ENCODE results near the gene KCNQ2. TPM values are rescaled to one million over a fixed set of nuclear protein-coding genes. Genes with fewer than 3 reads are reported as not detected.

The KCNQ2 gene
- total RNA-seq, 4 donors from 2014 or later, result not detected

DNA sequence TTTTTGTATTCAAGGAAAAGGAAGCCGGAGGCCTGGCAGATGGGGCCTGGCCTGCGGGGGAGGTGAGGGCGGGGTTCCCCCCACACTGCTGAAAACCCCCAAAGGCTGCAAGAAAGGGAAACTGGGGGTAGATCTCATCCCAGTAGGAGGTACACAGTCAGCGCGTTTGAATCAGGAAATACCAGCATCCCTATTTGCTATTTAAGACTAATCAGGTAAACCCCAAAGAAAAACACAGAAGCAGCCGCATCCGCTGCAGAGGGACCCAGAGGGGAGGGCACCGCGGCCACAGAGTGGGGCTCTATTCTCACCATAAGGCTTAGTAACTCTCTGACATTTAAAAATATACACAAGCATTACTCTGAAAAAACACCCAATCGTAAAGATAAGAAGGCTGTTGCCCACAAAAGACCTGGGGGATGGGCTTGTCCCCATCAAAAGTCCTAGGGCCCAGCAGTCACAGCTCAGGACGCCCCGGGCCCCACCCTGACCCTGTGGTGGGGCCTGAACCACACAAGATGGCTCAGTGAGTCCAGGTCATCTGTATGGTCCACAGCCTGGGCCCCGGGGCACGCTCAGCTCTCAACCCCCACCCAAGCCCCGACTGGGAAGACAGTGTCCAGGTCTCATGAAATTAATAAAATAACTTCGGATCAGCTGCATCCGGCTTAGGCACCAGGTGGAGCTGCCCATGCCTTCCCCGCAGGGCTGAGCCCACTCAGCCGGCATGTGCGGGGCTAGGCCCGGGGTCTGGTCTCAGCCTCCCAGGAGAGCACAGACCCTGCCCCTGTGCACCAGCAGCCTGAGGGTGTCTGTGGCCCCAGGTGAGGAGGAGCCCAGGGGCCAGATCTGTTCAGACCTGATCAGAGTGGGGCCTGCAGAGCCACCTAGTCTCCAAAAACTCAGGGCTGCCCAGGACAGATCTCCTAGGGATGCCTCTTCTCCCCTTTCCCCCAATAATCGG lies 31.0 kb downstream of the KCNQ2 start:
- TF ChIP-seq, protein P1, sequence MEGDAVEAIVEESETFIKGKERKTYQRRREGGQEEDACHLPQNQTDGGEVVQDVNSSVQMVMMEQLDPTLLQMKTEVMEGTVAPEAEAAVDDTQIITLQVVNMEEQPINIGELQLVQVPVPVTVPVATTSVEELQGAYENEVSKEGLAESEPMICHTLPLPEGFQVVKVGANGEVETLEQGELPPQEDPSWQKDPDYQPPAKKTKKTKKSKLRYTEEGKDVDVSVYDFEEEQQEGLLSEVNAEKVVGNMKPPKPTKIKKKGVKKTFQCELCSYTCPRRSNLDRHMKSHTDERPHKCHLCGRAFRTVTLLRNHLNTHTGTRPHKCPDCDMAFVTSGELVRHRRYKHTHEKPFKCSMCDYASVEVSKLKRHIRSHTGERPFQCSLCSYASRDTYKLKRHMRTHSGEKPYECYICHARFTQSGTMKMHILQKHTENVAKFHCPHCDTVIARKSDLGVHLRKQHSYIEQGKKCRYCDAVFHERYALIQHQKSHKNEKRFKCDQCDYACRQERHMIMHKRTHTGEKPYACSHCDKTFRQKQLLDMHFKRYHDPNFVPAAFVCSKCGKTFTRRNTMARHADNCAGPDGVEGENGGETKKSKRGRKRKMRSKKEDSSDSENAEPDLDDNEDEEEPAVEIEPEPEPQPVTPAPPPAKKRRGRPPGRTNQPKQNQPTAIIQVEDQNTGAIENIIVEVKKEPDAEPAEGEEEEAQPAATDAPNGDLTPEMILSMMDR (IDR thresholded peaks at IDR 0.05; ENCODE audit: low read depth), result no peak

DNA sequence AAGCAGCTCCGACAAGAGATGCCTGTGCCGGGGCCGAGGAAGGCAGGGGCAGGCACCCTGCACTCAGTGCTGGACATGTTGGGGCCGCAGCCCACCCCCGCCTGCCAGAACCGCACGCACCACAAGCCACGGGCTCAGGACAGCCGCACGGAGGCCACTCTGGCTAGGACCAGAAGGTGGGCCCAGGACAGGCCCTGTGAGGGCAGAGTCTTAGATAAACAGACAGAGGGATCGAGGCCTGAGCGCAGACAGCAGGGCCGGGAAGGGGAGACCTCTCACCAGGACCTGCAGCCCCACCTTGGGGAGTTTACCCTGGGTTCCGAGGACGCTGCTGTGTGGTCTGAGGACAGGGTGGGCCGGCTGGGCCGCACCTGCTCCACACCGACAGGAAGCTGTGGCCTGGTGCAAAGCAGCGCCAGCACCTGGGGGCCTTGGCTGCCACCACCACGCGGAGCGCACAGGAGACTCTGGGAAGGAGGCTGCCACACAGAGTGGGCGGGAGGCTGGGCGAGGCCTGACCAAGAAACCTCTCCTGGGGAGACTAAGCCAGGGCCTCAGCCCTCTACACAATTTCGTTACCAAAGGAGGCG lies 32.0 kb downstream of the KCNQ2 start:
- TF ChIP-seq, protein P1 (IDR thresholded peaks at IDR 0.05; ENCODE audit: low read depth), result no peak

DNA sequence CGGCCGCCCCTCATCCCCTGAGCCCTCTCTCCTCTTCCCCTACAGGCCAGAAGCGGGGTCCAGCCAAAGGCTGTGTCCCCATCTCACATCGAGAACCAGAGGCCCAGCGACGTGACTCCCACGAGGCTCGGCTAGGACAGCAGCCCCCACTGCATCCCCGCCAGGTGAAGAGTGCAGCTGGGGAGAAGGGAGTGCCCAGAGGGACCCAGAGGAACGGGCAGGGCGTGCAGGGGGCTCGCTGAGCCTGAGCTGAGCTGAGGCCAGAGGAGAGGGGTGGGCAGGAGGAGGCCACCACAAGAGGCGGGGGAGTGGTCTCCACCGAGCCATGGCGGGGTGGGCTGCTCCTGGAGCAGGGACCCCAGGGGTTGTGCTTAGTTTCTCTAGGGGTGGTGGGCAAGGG lies 32.6 kb downstream of the KCNQ2 start:
- TF ChIP-seq, protein P1 (IDR thresholded peaks at IDR 0.05; ENCODE audit: low read depth), result no peak

DNA sequence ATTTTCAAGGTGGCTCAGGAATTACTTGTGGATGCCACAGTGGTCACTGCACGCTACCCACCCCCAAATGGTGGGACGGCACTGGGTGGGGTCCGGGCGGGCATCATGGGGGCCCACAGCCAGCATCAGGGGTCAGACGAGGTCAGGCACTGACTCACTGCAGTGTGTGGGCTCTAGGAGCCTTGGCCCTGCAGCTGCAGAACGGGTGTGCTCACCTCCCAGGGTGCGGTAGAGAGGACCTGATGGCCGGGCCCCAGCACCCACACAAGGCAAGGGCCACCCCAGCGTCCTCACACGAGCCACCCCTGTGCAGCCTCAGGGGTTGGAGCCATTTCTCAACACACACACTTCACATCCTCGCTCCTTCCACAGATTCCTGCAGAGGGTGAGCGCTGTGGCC lies 34.3 kb downstream of the KCNQ2 start:
- TF ChIP-seq, protein P1 (IDR thresholded peaks at IDR 0.05; ENCODE audit: low read depth), result no peak

DNA sequence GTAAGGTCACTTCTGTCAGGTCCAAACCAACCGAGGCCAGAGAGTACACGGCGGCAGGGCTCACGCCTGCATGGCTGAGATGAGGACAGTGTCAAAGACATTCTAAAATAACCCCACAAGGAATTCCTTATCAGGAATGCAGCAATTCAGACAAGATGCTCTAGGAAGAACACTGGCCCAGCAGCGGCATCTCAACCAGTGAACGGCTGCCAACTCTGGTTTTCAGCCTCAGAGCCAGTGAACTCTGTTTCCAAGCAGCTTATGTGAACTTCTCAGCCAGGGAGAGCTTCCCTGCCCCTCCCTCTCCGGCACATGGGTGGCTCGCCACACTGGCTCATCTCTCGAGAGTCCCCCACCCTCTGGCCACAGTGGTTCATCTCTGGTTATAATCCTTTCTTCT lies 36.9 kb downstream of the KCNQ2 start:
- TF ChIP-seq, protein P1 (IDR thresholded peaks at IDR 0.05; ENCODE audit: low read depth), result no peak

DNA sequence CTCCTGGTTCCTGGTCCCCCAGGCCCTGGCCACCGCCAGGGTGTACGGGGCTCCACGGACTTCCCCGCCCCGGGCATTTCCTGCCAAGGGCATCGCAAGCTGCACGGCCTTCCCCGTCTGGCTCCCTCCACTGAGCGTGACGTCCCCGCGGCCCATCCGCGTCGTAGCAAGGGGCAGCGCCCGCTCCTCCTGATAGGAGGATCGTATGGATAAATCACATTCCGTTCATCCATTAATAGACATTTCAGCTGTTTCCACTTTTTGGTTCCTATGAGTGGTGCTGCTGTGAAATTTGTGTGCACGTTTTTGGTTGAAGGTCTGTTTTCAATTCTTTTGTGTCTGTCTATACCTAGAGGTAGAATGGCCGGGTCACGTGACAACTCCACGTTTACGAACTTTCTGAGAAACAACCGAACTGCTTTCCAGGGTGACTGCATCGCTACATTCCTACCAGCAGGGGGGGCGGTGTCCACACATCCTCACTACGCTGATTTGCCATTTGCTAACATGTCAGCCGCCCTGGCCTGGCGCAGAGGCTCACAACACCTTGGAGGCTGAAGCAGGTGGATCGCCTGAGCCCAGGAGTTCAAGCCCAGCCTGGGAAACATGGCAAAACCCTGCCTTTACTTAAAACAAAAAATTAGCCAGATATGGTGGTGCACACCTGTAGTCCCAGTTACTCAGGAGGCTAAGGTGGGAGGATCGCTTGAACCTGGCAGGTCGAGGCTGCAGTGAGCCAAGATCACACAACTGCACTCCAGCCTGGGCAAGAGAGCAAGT lies 37.7 kb downstream of the KCNQ2 start:
- TF ChIP-seq, protein P1 (IDR thresholded peaks at IDR 0.05; ENCODE audit: low read depth), result no peak

Measured in subcutaneous adipose tissue (tissue), 4 donors.